ENCODE data around the gene CADPS2. TPM values are rescaled to one million over a fixed set of nuclear protein-coding genes. Genes with fewer than 3 reads are reported as not detected.

The CADPS2 gene
- total and polyA plus RNA-seq, 10 of the 15 experiments (the other 5 are each of a cell fraction or from before 2014, with no cell fraction given): 0.05 to 7.5 (median 0.25) TPM

DNA sequence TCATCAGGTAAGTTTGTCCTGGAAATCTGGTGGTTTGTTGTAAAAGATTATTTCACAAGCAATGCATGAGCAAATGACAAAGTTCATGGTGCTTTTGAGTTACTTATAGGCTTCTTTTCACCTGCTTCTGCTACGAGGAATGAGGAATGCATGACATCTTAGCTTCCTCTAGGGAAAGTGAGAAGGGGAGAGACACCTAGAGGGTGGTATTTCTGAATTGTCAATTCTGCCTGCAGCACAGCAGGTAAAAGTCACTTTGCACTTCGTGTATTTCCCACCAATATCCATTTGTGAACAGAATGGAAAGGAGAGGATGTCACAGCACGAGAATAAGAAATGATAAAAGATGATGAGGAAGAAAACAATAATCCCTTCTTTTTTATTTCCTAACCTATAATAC lies 428.3 kb downstream of the CADPS2 start:
- CTCF ChIA-PET: interaction anchor here (1.6 kb wide), 1 partner anchor 365 kb away, joined by 3 read pairs; no protein-coding TSS in a partner anchor
- intact Hi-C loops (cut with micrococcal nuclease; ENCODE audit: unreplicated experiment) (no loop called here), in situ Hi-C loops (cut with MboI) (no loop called here)
- no peak overlapping the region for H3K4me3 ChIP-seq
- ATAC-seq (no peak), DNase-seq (ENCODE audit: low read depth, low spot score) (no peak), FAIRE-seq (no peak)
- H3K4me1 ChIP-seq (ENCODE audit: control insufficient read depth, insufficient read depth, low read length): no peaks in the 10 kb centered on the region
- H3K27ac ChIP-seq (ENCODE audit: control insufficient read depth, insufficient read depth): no peak overlapping the region
- no peaks in the 10 kb centered on the region for H4K20me1 ChIP-seq (ENCODE audit: control insufficient read depth, insufficient read depth)
- H2AFZ ChIP-seq (ENCODE audit: control insufficient read depth, low read depth, low read length): no peak overlapping the region
- H3K27me3 ChIP-seq (replicated peaks in 1 of 2; ENCODE audit: control insufficient read depth in 2 of 2, insufficient read depth in 2 of 2, low read length in 1 of 2): no peaks in the 10 kb centered on the region
- SMC1A ChIA-PET (ENCODE audit: uncharacterized antibody, unreplicated experiment): interaction anchor here (1.0 kb wide), 1 partner anchor 17 kb away, joined by 4 read pairs; no protein-coding TSS in a partner anchor
- H3K79me2 ChIP-seq (ENCODE audit: control insufficient read depth, insufficient read depth, low read length): no peaks in the 10 kb centered on the region
- no peaks in the 10 kb centered on the region for H3K9me3 ChIP-seq (replicated peaks; ENCODE audit: control insufficient read depth, insufficient read depth, low read length)
- no TSS peak for BruUV-seq (replicated peaks)
- RAD21 ChIA-PET (ENCODE audit: unreplicated experiment): interaction anchor here (1.5 kb wide), 1 partner anchor 16 kb away, joined by 3 read pairs; no protein-coding TSS in a partner anchor
- no peak overlapping the region for H3K4me2 ChIP-seq (ENCODE audit: control insufficient read depth, insufficient read depth)
- WGBS (ENCODE audit: insufficient coverage, insufficient replicate concordance, low lambda C conversion rate, missing lambda C conversion rate): 12% methylated on average over 3 of the region's 3 CpGs
- POLR2A ChIA-PET: no interaction called here
- TF ChIP-seq HDAC6 (IDR thresholded peaks at IDR 0.05; ENCODE audit: unreplicated experiment) (no peak), FOXK2 (IDR thresholded peaks at IDR 0.05) (no peak), POLR2AphosphoS5 (IDR thresholded peaks at IDR 0.05; ENCODE audit: low read length) (no peak), HDAC2 (IDR thresholded peaks at IDR 0.05) (no peak), MEF2A (IDR thresholded peaks at IDR 0.05; ENCODE audit: insufficient read depth, low read depth, low read length) (no peak), SMAD5 (IDR thresholded peaks at IDR 0.05; ENCODE audit: low read depth) (no peak), SIX5 (IDR thresholded peaks at IDR 0.05; ENCODE audit: low read depth, low read length, severe bottlenecking) (no peak)
- TF ChIP-seq, protein P1, sequence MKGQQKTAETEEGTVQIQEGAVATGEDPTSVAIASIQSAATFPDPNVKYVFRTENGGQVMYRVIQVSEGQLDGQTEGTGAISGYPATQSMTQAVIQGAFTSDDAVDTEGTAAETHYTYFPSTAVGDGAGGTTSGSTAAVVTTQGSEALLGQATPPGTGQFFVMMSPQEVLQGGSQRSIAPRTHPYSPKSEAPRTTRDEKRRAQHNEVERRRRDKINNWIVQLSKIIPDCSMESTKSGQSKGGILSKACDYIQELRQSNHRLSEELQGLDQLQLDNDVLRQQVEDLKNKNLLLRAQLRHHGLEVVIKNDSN (IDR thresholded peaks at IDR 0.05; ENCODE audit: borderline replicate concordance, extremely low read length, insufficient read depth, low read depth, low read length): no peak
- TF ChIP-seq, protein P2, sequence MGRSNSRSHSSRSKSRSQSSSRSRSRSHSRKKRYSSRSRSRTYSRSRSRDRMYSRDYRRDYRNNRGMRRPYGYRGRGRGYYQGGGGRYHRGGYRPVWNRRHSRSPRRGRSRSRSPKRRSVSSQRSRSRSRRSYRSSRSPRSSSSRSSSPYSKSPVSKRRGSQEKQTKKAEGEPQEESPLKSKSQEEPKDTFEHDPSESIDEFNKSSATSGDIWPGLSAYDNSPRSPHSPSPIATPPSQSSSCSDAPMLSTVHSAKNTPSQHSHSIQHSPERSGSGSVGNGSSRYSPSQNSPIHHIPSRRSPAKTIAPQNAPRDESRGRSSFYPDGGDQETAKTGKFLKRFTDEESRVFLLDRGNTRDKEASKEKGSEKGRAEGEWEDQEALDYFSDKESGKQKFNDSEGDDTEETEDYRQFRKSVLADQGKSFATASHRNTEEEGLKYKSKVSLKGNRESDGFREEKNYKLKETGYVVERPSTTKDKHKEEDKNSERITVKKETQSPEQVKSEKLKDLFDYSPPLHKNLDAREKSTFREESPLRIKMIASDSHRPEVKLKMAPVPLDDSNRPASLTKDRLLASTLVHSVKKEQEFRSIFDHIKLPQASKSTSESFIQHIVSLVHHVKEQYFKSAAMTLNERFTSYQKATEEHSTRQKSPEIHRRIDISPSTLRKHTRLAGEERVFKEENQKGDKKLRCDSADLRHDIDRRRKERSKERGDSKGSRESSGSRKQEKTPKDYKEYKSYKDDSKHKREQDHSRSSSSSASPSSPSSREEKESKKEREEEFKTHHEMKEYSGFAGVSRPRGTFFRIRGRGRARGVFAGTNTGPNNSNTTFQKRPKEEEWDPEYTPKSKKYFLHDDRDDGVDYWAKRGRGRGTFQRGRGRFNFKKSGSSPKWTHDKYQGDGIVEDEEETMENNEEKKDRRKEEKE (IDR thresholded peaks at IDR 0.05): no peak
- TF ChIP-seq, protein P3, sequence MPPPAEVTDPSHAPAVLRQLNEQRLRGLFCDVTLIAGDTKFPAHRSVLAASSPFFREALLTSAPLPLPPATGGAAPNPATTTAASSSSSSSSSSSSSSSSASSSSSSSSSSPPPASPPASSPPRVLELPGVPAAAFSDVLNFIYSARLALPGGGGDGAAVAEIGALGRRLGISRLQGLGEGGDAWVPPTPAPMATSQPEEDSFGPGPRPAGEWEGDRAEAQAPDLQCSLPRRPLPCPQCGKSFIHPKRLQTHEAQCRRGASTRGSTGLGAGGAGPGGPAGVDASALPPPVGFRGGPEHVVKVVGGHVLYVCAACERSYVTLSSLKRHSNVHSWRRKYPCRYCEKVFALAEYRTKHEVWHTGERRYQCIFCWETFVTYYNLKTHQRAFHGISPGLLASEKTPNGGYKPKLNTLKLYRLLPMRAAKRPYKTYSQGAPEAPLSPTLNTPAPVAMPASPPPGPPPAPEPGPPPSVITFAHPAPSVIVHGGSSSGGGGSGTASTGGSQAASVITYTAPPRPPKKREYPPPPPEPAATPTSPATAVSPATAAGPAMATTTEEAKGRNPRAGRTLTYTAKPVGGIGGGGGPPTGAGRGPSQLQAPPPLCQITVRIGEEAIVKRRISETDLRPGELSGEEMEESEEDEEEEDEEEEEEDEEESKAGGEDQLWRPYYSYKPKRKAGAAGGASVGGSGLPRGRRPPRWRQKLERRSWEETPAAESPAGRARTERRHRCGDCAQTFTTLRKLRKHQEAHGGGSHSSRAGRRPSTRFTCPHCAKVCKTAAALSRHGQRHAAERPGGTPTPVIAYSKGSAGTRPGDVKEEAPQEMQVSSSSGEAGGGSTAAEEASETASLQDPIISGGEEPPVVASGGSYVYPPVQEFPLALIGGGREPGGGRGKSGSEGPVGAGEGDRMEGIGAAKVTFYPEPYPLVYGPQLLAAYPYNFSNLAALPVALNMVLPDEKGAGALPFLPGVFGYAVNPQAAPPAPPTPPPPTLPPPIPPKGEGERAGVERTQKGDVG (CRISPR knock-in tag; IDR thresholded peaks at IDR 0.05): no peak
- no peaks in the 10 kb centered on the region for H3K36me3 ChIP-seq (ENCODE audit: control insufficient read depth in 2 of 2, insufficient read depth in 2 of 2, low read length in 1 of 2)
- no peak overlapping the region for H3K9ac ChIP-seq (ENCODE audit: control insufficient read depth, insufficient read depth, low read length)
